ENCODE measurements around the gene ZBTB38.

ZBTB38 gene

GRCh38 chr3:141368925-141369794 lies 856 bp downstream of the ZBTB38 start:
- FAIRE-seq: no peak

GRCh38 chr3:141370065-141370533 lies 1.8 kb downstream of the ZBTB38 start:
- FAIRE-seq: no peak

GRCh38 chr3:141371882-141372281 lies 3.6 kb downstream of the ZBTB38 start:
- FAIRE-seq: no peak

GRCh38 chr3:141372656-141373055 lies 4.4 kb downstream of the ZBTB38 start:
- FAIRE-seq: no peak

GRCh38 chr3:141373232-141373631 lies 4.9 kb downstream of the ZBTB38 start:
- FAIRE-seq: no peak

- no peak for FAIRE-seq
Measured at GRCh38 chr3:141373768-141374526, 5.6 kb downstream of the ZBTB38 start.

- no peak for FAIRE-seq
Measured at GRCh38 chr3:141375381-141376301, 7.3 kb downstream of the ZBTB38 start.

GRCh38 chr3:141377377-141377776 lies 9.1 kb downstream of the ZBTB38 start:
- no peak for FAIRE-seq

- no peak for FAIRE-seq
Measured at GRCh38 chr3:141378556-141378955, 10.3 kb downstream of the ZBTB38 start.

GRCh38 chr3:141379250-141379966 lies 11.1 kb downstream of the ZBTB38 start:
- FAIRE-seq: no peak

GRCh38 chr3:141380279-141380678 lies 12.0 kb downstream of the ZBTB38 start:
- no peak for FAIRE-seq

GRCh38 chr3:141380987-141381386 lies 12.7 kb downstream of the ZBTB38 start:
- no peak for FAIRE-seq

- FAIRE-seq: no peak
Measured at GRCh38 chr3:141382571-141382970, 14.3 kb downstream of the ZBTB38 start.

- no peak for FAIRE-seq
Measured at GRCh38 chr3:141383555-141384129, 15.3 kb downstream of the ZBTB38 start.

GRCh38 chr3:141384157-141384556 lies 15.9 kb downstream of the ZBTB38 start:
- FAIRE-seq: no peak

GRCh38 chr3:141384575-141384974 lies 16.3 kb downstream of the ZBTB38 start:
- no peak for FAIRE-seq

GRCh38 chr3:141385406-141386125 lies 17.3 kb downstream of the ZBTB38 start:
- FAIRE-seq: no peak

GRCh38 chr3:141386126-141386488 lies 17.8 kb downstream of the ZBTB38 start:
- no peak for FAIRE-seq

- FAIRE-seq: no peak
Measured at GRCh38 chr3:141386611-141387111, 18.4 kb downstream of the ZBTB38 start.

- no peak for FAIRE-seq
Measured at GRCh38 chr3:141387516-141387915, 19.2 kb downstream of the ZBTB38 start.

GRCh38 chr3:141388395-141388794 lies 20.1 kb downstream of the ZBTB38 start:
- FAIRE-seq: no peak

Measured in endometrium (tissue), 2 donors.